IMR-90 (cell line): ENCODE measurements around the gene CYP26B1. TPM values are rescaled to one million over a fixed set of nuclear protein-coding genes. Genes with fewer than 3 reads are reported as not detected.
A peak's percentile ranks its signal among the peaks of the same experiment; 100 is the strongest.

ENCODE experiments used
- ATAC-seq: fragments of 200-7000 bp; cut with Tn5 transposase; 2 replicates; pipeline ENCODE4 v1.9.1; 2020; ENCODE audit warnings: low read depth, mild to moderate bottlenecking, moderate library complexity
- BruUV-seq: library from RNA; stranded (reverse); fragments of 400-500 nt; replicated peaks from 2 replicates; lab custom pipeline; 2021; lab: Mats Ljungman, UMichigan
- CTCF ChIA-PET: fragments of 300-600 bp; formaldehyde crosslinking; extraction: SDS; loops from one replicate; lab custom pipeline; 2021; ENCODE audit warnings: antibody characterized with exemption; lab: Yijun Ruan, JAX
- POLR2A ChIA-PET: fragments of 300-600 bp; sonication (Branson Sonifier 250); formaldehyde crosslinking; loops from one replicate; lab custom pipeline; 2022; ENCODE audit warnings: antibody characterized with exemption; ENCODE audit not compliant: unreplicated experiment; lab: Charles Lee
- DNase-seq: peaks from one replicate; pipeline ENCODE4 v3.0.0; 2013
- H2AFZ ChIP-seq: replicated peaks from 2 replicates; pipeline ENCODE3; 2013; ENCODE audit warnings: low read length, mild to moderate bottlenecking; ENCODE audit not compliant: poor library complexity
- H2AK5ac ChIP-seq: 2 replicates; pipeline ENCODE4 v1.6.1; 2013; ENCODE audit warnings: low read depth, low read length, inconsistent platforms
- H2AK9ac ChIP-seq: replicated peaks from 2 replicates; pipeline ENCODE3; 2013; ENCODE audit warnings: mild to moderate bottlenecking, low read depth, low read length, moderate library complexity; ENCODE audit not compliant: poor library complexity
- H2BK120ac ChIP-seq: 2 replicates; pipeline ENCODE4 v1.6.1; 2013; ENCODE audit warnings: low read depth, low read length, inconsistent platforms
- H2BK15ac ChIP-seq: 3 replicates; pipeline ENCODE4 v1.6.1; 2013; ENCODE audit warnings: low read depth, low read length, inconsistent platforms
- H2BK20ac ChIP-seq: 2 replicates; pipeline ENCODE4 v1.6.1; 2013; ENCODE audit warnings: low read depth, mild to moderate bottlenecking, inconsistent platforms, low read length, moderate library complexity
- H2BK5ac ChIP-seq: 2 replicates; pipeline ENCODE4 v1.6.1; 2013; ENCODE audit warnings: mild to moderate bottlenecking, low read depth, low read length, inconsistent platforms; ENCODE audit not compliant: poor library complexity, severe bottlenecking
- H3K14ac ChIP-seq: replicated peaks from 2 replicates; pipeline ENCODE4 v1.6.1; 2013; ENCODE audit warnings: low read depth, low read length, inconsistent platforms
- H3K18ac ChIP-seq: 2 replicates; pipeline ENCODE4 v1.6.1; 2013; ENCODE audit warnings: low read depth, low read length, control low read depth
- H3K23ac ChIP-seq: 2 replicates; pipeline ENCODE4 v1.6.1; 2013; ENCODE audit warnings: low read depth, low read length, inconsistent platforms
- H3K27ac ChIP-seq: 2 replicates; pipeline ENCODE4 v1.5.1; 2013; ENCODE audit warnings: mild to moderate bottlenecking, control low read depth, low read length; ENCODE audit not compliant: insufficient read depth
- H3K27me3 ChIP-seq: 2 replicates; pipeline ENCODE4 v1.6.1; 2013; ENCODE audit warnings: low read length; ENCODE audit not compliant: control insufficient read depth, insufficient read depth
- H3K36me3 ChIP-seq: 2 replicates; pipeline ENCODE4 v1.6.1; 2013; ENCODE audit warnings: low read length, mixed read lengths; ENCODE audit not compliant: control insufficient read depth, insufficient read depth
- H3K4ac ChIP-seq: 2 replicates; pipeline ENCODE4 v1.6.1; 2013; ENCODE audit warnings: low read depth, low read length, inconsistent platforms
- H3K4me1 ChIP-seq: 2 replicates; pipeline ENCODE4 v1.6.1; 2013; ENCODE audit warnings: low read length, mixed read lengths; ENCODE audit not compliant: control insufficient read depth, insufficient read depth
- H3K4me2 ChIP-seq: 2 replicates; pipeline ENCODE4 v1.6.1; 2013; ENCODE audit warnings: low read depth, mild to moderate bottlenecking, control low read depth, low read length, moderate library complexity
- H3K4me3 ChIP-seq: 2 replicates; pipeline ENCODE4 v1.5.1; 2013; ENCODE audit warnings: low read depth, mild to moderate bottlenecking, control low read depth, low read length, moderate library complexity; ENCODE audit not compliant: insufficient read depth
- H3K56ac ChIP-seq: 2 replicates; pipeline ENCODE4 v1.6.1; 2013; ENCODE audit warnings: low read length, inconsistent platforms; ENCODE audit not compliant: insufficient read depth; ENCODE audit errors: extremely low read depth
- H3K79me1 ChIP-seq, 2 experiments: 2 replicates each; pipeline ENCODE4 v1.6.1; 2013; ENCODE audit warnings: low read length in 2 of 2, inconsistent platforms in 1 of 2, low read depth in 1 of 2
- H3K9ac ChIP-seq: 2 replicates; pipeline ENCODE4 v1.6.1; 2013; ENCODE audit warnings: low read depth, low read length, control low read depth
- H3K9me1 ChIP-seq: 2 replicates; pipeline ENCODE4 v1.6.1; 2013; ENCODE audit warnings: low read length, inconsistent platforms; ENCODE audit not compliant: insufficient read depth
- H3K9me3 ChIP-seq: 2 replicates; pipeline ENCODE4 v1.6.1; 2013; ENCODE audit warnings: low read length; ENCODE audit not compliant: control insufficient read depth, insufficient read depth
- H4K20me1 ChIP-seq: 2 replicates; pipeline ENCODE4 v1.6.1; 2013; ENCODE audit warnings: low read length, inconsistent platforms; ENCODE audit not compliant: insufficient read depth
- H4K5ac ChIP-seq: 2 replicates; pipeline ENCODE4 v1.6.1; 2013; ENCODE audit warnings: mild to moderate bottlenecking, low read depth, low read length, control low read depth
- H4K8ac ChIP-seq, 2 experiments: 2 replicates each; pipeline ENCODE4 v1.6.1; 2013; ENCODE audit warnings: low read depth in 2 of 2, low read length in 2 of 2, control low read depth in 1 of 2, inconsistent platforms in 1 of 2
- H4K91ac ChIP-seq: 2 replicates; pipeline ENCODE4 v1.6.1; 2013; ENCODE audit warnings: low read depth, low read length, inconsistent platforms; ENCODE audit not compliant: insufficient read depth
- CHD1 ChIP-seq: IDR thresholded peaks from 2 replicates; pipeline ENCODE4 v1.6.1; 2012; ENCODE audit warnings: low read depth, low read length, improper control_type of control experiment
- POLR2A ChIP-seq: IDR thresholded peaks from 2 replicates; pipeline ENCODE4 v1.6.1; 2012; ENCODE audit warnings: mild to moderate bottlenecking, low read depth, low read length
- RAD21 ChIP-seq: IDR thresholded peaks from 2 replicates; pipeline ENCODE4 v1.6.1; 2012; ENCODE audit warnings: low read length, improper control_type of control experiment
- WGBS, 2 experiments: methylation state at CpG; one replicate each; pipeline versions ENCODE4 v1.1.5 to v1.1.7; 2013; ENCODE audit warnings: missing lambda C conversion rate in 2 of 2; ENCODE audit not compliant: insufficient read length in 1 of 2; ENCODE audit errors: extremely low coverage in 2 of 2; 5-methylcytosine and 5-hydroxymethylcytosine counted together
- dilution Hi-C: fragments of 300-500 bp; cut with HindIII; formaldehyde crosslinking; loops from one replicate; pipeline ENCODE4 v1.14.3; 2018; ENCODE audit warnings: low sequenced_read_pairs; ENCODE audit not compliant: unreplicated experiment
- in situ Hi-C: fragments of 300-500 bp; cut with MboI; formaldehyde crosslinking; loops from 3 replicates; pipeline ENCODE4 v1.14.3; 2019; ENCODE audit warnings: low sequenced_read_pairs, inconsistent platforms, mixed read lengths
- intact Hi-C: fragments of 100-400 bp; cut with micrococcal nuclease; formaldehyde crosslinking; loops from 2 replicates; pipeline ENCODE4 v1.10.0; 2022
- polyA plus RNA-seq, 3 experiments: library from polyadenylated mRNA; depleted of rRNA; stranded (reverse); fragments of >200 nt; gene quantifications; 2 replicates each; pipeline ENCODE4 v1.2.3, GENCODE V29; 2012; ENCODE audit warnings: low replicate concordance in 1 of 3
- total RNA-seq: library from RNA; depleted of rRNA; stranded (reverse); fragments of >200 nt; gene quantifications from 2 replicates; pipeline ENCODE4 v1.2.3, GENCODE V29; 2012
- TF ChIP-seq, protein P1 (sequence below): fragments of 150-350 bp; IDR thresholded peaks from 2 replicates; pipeline ENCODE4 v1.6.1; 2016; ENCODE audit warnings: low read depth, mild to moderate bottlenecking, low read length, moderate library complexity, borderline replicate concordance

The CYP26B1 gene
- total and polyA plus RNA-seq, 2 of the 4 experiments (the other 2 are of a cell fraction) = 0.02 TPM; not detected in 1

DNA sequence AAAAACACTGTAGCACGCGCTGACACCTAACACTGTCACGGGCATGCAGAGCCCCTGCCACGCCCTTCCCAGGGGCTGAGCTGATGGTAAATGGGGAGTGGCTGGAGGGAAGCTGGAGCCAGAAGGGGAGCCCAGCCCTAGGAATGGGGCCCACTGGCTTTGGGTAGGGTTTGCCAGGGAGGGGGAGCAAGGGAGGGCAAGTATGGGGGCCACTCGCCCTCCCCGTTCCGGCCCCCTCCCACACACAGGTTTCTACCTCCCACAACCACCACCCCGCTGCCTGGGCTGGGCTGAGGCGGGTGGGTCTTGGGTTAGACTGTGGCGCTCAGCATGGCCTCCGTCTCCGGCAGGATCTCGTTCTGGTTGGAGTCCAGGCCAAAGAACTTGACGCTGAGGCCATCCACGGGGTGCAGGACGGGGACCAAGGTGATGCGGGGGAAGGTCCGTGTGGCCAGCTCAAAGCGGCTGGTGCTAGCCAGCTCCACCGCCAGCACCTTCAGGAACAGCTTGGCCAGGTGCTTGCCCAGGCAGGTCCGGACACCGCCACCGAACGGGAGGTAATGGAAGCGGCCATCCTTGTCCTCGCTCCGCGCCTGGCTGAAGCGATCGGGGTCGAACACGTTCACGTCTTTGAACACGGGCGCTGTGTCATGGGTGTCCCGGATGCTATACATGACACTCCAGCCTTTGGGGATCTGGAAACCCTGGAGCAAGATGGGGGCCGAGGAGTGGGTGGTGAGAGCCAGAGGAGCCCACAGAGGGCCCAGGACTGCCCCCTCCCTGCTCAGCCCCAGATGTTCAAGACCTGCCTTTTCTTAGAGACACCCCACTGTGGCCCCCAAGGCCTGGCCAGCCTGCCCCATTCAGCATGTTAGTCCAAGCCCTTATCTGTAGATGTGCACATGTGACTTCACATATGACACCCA lies 15.5 kb downstream of the CYP26B1 start (continued):
- TF ChIP-seq, protein P1, sequence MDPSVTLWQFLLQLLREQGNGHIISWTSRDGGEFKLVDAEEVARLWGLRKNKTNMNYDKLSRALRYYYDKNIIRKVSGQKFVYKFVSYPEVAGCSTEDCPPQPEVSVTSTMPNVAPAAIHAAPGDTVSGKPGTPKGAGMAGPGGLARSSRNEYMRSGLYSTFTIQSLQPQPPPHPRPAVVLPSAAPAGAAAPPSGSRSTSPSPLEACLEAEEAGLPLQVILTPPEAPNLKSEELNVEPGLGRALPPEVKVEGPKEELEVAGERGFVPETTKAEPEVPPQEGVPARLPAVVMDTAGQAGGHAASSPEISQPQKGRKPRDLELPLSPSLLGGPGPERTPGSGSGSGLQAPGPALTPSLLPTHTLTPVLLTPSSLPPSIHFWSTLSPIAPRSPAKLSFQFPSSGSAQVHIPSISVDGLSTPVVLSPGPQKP = no peak
- TF ChIP-seq POLR2A = no peak

GRCh38 chr2:72131371-72131891 lies 16.2 kb downstream of the CYP26B1 start:
- Histone ChIP-seq H3K79me1 (no peaks in the 10 kb centered on the region), H2AFZ (no peak overlapping the region), H3K36me3 (no peaks in the 10 kb centered on the region), H3K4me2 (no peak overlapping the region), H2BK15ac (no peak overlapping the region), H2AK5ac (no peak overlapping the region), H2BK5ac (no peak overlapping the region), H3K56ac (no peak overlapping the region), H2BK120ac (no peak overlapping the region), H3K9me3 (no peaks in the 10 kb centered on the region), H3K4me1 (0 out of 2 replicates have a peak, but pooled peaks cover 1% of the 10 kb centered on the region), H3K4me3 (no peak overlapping the region), H3K27me3 (peaks cover 33% of the 10 kb centered on the region), H3K4ac (no peak overlapping the region), H4K20me1 (no peaks in the 10 kb centered on the region), H3K14ac (no peak overlapping the region), H3K9ac (no peak overlapping the region), H3K27ac (no peak overlapping the region), H3K23ac (no peak overlapping the region), H4K8ac (no peak overlapping the region), H2AK9ac (peak overlapping the region; percentile 72), H3K9me1 (no peaks in the 10 kb centered on the region), H4K91ac (no peak overlapping the region), H2BK20ac (no peak overlapping the region), H3K18ac (no peak overlapping the region), H4K5ac (no peak overlapping the region)
- in situ Hi-C loops (no loop called here), dilution Hi-C loops (no loop called here), intact Hi-C loops (no loop called here)
- ATAC-seq (no peak), DNase-seq (no peak)
- WGBS, 2 experiments = 76% methylated on average over 6 of the region's 16 CpGs; no CpG with 5 or more reads in 1 of the 2 experiments
- POLR2A ChIA-PET = no interaction called here
- TF ChIP-seq POLR2A (no peak), RAD21 (no peak), CHD1 (no peak)
- no TSS peak for BruUV-seq
- CTCF ChIA-PET = no interaction called here
